Subcutaneous abdominal adipose tissue (tissue), 5 donors: ENCODE results near the gene GATM.

ENCODE experiments used
- H3K27ac ChIP-seq: one replicate; pipeline ENCODE4 v1.7.0; 2013; ENCODE audit warnings: low read depth, mild to moderate bottlenecking, inconsistent platforms, low read length, moderate library complexity
- H3K27me3 ChIP-seq, 5 donors: one replicate each; pipeline ENCODE4 v1.7.0; 2013; ENCODE audit warnings: low read length in 5 of 5, inconsistent platforms in 1 of 5; ENCODE audit not compliant: control insufficient read depth in 5 of 5, insufficient read depth in 4 of 5
- H3K36me3 ChIP-seq, 5 donors: one replicate each; pipeline ENCODE4 v1.7.0; 2013; ENCODE audit warnings: low read length in 5 of 5; ENCODE audit not compliant: control insufficient read depth in 5 of 5, insufficient read depth in 5 of 5
- H3K4me1 ChIP-seq, 5 donors: one replicate each; pipeline ENCODE4 v1.7.0; 2013; ENCODE audit warnings: low read length in 5 of 5, mild to moderate bottlenecking in 3 of 5, moderate library complexity in 1 of 5; ENCODE audit not compliant: control insufficient read depth in 5 of 5, insufficient read depth in 5 of 5
- H3K4me3 ChIP-seq, 5 donors: one replicate each; pipeline ENCODE4 v1.7.0; 2013; ENCODE audit warnings: low read length in 5 of 5, low read depth in 1 of 5
- H3K9ac ChIP-seq, 5 donors: one replicate each; pipeline ENCODE4 v1.7.0; 2013; ENCODE audit warnings: low read length in 5 of 5, mild to moderate bottlenecking in 4 of 5, moderate library complexity in 3 of 5
- H3K9me3 ChIP-seq, 5 donors: one replicate each; pipeline ENCODE4 v1.7.0; 2013; ENCODE audit warnings: low read length in 5 of 5; ENCODE audit not compliant: control insufficient read depth in 5 of 5
- donor health status: healthy.
- donor health status: healthy.
- donor health status: healthy.
- donor health status: healthy.
- donor health status: healthy.

The GATM gene

DNA sequence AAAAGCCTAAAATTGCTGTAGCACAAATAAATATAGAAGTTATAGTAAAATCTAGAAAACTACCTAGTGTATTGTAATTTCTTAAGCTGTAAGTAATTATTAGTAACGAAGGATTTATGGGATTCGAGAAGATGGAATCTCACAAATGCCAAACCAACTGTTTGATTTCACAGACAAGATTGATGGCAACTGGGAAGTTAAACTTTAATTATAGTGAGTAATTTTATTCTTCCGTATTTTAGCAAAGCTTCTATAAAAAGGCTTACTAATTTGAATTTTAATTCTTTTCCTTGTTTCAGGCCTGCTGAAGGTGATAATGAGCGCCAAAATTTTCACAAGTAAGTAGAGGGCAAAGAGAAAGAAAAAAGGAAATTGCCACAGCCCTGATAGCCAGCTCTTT, 36.6 kb downstream of the GATM start:
- H3K4me3 ChIP-seq: no peak overlapping the region
- peaks cover 0 to 6% (median 3%) of the 10 kb centered on the region in 5 donors for H3K4me1 ChIP-seq
- no peaks in the 10 kb centered on the region for H3K9me3 ChIP-seq
- no peaks in the 10 kb centered on the region for H3K27me3 ChIP-seq
- H3K9ac ChIP-seq: no peak overlapping the region
- no peak overlapping the region for H3K27ac ChIP-seq
- no peaks in the 10 kb centered on the region for H3K36me3 ChIP-seq

DNA sequence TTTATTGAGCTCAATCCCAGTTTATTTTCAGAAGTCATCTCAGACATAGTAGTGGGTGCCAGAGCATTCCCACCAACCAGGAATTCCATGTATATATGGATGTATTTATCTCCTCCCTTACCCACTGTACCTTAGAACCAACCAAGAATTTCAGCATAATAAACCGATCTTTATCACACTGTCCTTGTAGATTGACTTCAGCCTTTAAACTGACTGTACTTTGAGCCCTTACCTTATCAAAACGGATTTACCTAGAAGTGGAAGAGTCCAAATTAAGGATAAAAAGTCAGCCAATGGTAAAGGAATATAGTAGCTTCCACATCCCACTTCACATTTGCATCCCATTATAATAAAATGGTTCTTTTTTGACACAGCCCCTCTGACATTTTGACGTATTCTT, 37.9 kb downstream of the GATM start:
- Histone ChIP-seq H3K27me3 (no peaks in the 10 kb centered on the region), H3K36me3 (no peaks in the 10 kb centered on the region), H3K4me1 (no peaks in the 10 kb centered on the region)

DNA sequence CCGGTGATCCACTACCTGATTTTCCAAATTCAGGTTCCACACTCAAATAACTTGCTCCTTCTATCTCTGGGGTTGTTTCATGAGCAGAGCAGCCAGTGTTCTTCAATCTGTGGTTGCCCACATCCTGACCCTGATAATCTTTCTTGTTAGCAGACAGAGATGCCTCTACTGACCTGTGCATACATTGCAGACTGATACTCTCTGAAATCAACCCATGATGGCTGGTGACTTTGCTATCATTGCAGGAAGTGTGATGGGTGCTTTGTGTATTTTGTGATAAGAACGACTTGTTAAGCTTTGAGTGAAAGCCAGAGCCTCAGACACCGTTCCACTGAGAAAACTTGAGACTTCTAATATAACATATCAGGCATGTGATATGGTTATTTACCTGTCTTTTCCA, 39.9 kb downstream of the GATM start:
- no peak overlapping the region for H3K27ac ChIP-seq

More for the DNA sequence above, 37.9 kb downstream of the GATM start:
- H3K9me3 ChIP-seq: no peaks in the 10 kb centered on the region
- H3K9ac ChIP-seq: no peak overlapping the region
- no peak overlapping the region for H3K4me3 ChIP-seq
- H3K27ac ChIP-seq: no peak overlapping the region

DNA sequence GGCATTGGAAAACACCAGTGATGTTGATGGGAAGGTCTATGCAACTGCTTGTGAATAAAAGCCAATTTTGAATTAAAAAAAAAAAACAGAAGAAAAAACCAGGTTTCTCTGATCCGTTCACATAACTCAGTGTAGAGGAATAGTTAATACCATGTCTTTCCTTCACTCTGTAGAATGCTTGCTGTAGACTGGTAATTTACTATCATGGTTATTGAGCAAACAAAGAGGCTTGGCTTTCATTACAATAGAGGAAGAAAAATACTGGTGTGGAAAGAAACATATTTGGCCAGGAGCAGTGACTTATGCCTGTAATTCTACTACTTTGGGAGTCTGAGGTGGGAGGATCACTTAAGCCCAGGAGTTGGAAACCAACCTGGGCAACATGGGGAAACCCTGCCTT, 41.1 kb downstream of the GATM start:
- Histone ChIP-seq H3K9ac (no peak overlapping the region), H3K36me3 (no peaks in the 10 kb centered on the region), H3K4me1 (peaks cover 0 to 10% (median 5%) of the 10 kb centered on the region in 5 donors), H3K9me3 (no peaks in the 10 kb centered on the region), H3K27ac (no peak overlapping the region), H3K27me3 (peaks cover 0 to 2% (median 0%) of the 10 kb centered on the region in 5 donors), H3K4me3 (no peak overlapping the region)

More for the DNA sequence above, 39.9 kb downstream of the GATM start:
- no peaks in the 10 kb centered on the region for H3K36me3 ChIP-seq
- no peaks in the 10 kb centered on the region for H3K9me3 ChIP-seq
- no peak overlapping the region for H3K9ac ChIP-seq
- H3K27me3 ChIP-seq: no peaks in the 10 kb centered on the region
- H3K4me3 ChIP-seq: no peak overlapping the region
- H3K4me1 ChIP-seq: peaks cover 0 to 9% (median 4%) of the 10 kb centered on the region in 5 donors

DNA sequence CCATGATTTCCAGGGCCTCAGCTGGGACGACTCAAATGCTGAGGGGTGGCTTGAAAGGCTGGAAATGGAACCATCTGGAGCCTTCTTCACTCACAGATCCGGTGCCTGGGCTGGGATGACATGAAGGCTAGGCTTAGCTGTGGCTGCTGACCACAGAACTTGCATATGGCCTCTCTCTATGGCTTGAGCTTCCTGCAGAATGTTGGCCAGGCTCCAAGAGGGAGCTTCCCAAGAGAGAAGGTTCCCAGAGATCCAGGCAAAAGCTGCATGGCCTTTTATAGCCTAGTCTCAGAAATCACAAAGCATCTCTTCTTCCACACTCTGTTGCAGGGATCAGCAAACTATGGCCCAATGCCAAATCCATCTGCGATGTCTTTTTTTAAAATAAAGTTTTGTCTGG, 44.8 kb downstream of the GATM start:
- Histone ChIP-seq H3K4me1 (peaks cover 0 to 10% (median 5%) of the 10 kb centered on the region in 5 donors), H3K9ac (no peak overlapping the region), H3K27me3 (peaks cover 0 to 5% (median 0%) of the 10 kb centered on the region in 5 donors), H3K27ac (no peak overlapping the region), H3K36me3 (no peaks in the 10 kb centered on the region), H3K9me3 (no peaks in the 10 kb centered on the region), H3K4me3 (no peak overlapping the region)

DNA sequence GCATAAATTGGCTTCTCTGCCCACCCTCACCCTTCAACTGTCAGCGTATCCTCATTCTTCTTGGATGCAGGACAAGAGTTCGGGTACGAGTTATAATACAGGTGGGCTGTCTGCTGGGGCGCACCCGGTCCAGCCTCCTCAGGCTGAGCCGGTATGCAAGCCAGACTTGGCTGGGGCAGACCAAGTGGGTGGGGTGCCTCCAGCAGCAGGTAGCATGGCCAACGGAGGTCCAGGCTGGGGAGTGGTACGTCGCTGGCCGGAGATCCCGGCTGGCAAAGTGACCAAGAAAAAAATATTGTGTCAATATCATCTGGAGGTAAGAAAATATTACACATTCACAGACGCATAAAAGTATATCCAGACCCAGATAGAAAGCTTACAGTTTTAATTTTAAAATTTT, 45.6 kb downstream of the GATM start:
- Histone ChIP-seq H3K27me3 (peaks cover 0 to 5% (median 0%) of the 10 kb centered on the region in 5 donors), H3K9me3 (no peaks in the 10 kb centered on the region), H3K4me3 (no peak overlapping the region), H3K4me1 (peaks cover 0 to 10% (median 5%) of the 10 kb centered on the region in 5 donors), H3K9ac (no peak overlapping the region), H3K36me3 (no peaks in the 10 kb centered on the region), H3K27ac (no peak overlapping the region)

DNA sequence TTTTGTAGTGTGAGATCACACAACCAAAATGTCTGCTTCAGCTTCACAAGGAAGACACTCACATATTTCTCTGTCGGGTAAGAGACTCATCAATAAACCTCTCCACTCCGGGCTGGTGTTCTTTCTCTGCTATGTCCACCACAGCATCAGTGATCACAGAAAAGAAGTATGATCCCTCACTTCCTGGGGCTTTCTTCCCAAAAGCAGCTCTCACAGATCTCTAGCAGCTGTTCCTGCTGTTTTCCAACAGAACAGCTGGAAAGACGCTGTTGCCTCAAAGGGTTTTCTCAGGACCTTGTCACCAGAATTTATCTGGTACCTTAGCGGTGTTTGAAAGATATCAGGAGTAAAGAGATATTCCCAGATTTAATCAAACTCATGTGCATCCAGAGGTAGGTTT, 46.4 kb downstream of the GATM start:
- H3K9ac ChIP-seq: no peak overlapping the region
- H3K4me1 ChIP-seq: peaks cover 0 to 10% (median 5%) of the 10 kb centered on the region in 5 donors
- no peak overlapping the region for H3K27ac ChIP-seq
- H3K36me3 ChIP-seq: no peaks in the 10 kb centered on the region
- no peak overlapping the region for H3K4me3 ChIP-seq
- no peaks in the 10 kb centered on the region for H3K9me3 ChIP-seq
- H3K27me3 ChIP-seq: peaks cover 0 to 5% (median 0%) of the 10 kb centered on the region in 5 donors

DNA sequence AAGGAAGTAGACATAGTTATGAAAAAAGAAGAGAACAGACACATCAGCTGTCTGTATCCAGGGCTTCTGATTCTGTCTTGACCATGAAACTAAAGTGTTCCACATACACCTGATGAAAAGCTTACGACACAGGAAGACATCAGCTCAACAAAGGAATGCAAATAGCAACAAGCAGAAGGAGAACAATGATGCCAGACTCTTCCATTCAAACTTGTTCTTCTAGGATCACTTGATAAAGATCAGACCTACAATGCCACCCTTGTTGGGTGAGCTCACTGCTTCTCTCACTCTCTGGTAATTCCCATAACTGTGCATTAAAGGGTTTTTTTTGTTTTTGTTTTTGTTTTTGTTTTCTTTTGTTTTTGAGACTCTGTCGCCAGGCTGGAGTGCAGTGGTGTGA, 49.7 kb downstream of the GATM start:
- H3K27ac ChIP-seq: no peak overlapping the region

DNA sequence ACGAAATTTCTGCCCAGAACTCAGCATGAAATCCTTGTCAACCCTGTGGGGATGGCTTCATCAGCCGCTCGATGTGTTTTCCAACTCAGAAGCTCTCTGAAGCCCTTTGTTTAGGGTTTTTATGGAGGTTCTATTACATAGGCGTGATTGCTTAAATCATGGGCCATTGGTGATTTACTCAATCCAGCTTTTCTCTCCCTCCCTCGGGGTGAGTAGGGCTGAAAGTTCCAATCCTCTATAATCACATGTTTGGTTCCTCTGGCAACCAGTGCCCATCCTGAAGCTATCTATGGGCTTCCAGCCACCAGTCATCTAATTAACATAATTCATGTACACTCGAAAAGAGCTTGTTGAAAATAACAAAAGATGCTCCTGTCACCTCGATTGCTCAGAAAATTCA, 51.6 kb downstream of the GATM start:
- no peaks in the 10 kb centered on the region for H3K36me3 ChIP-seq
- H3K27ac ChIP-seq: no peak overlapping the region
- no peaks in the 10 kb centered on the region for H3K9me3 ChIP-seq
- no peak overlapping the region for H3K9ac ChIP-seq
- peaks cover 0 to 2% (median 0%) of the 10 kb centered on the region in 5 donors for H3K27me3 ChIP-seq
- no peak overlapping the region for H3K4me3 ChIP-seq
- no peaks in the 10 kb centered on the region for H3K4me1 ChIP-seq

More for the DNA sequence above, 49.7 kb downstream of the GATM start:
- peaks cover 0 to 5% (median 0%) of the 10 kb centered on the region in 5 donors for H3K27me3 ChIP-seq
- H3K36me3 ChIP-seq: no peaks in the 10 kb centered on the region
- peaks cover 0 to 4% (median 3%) of the 10 kb centered on the region in 5 donors for H3K4me1 ChIP-seq
- no peaks in the 10 kb centered on the region for H3K9me3 ChIP-seq
- H3K4me3 ChIP-seq: no peak overlapping the region
- no peak overlapping the region for H3K9ac ChIP-seq

DNA sequence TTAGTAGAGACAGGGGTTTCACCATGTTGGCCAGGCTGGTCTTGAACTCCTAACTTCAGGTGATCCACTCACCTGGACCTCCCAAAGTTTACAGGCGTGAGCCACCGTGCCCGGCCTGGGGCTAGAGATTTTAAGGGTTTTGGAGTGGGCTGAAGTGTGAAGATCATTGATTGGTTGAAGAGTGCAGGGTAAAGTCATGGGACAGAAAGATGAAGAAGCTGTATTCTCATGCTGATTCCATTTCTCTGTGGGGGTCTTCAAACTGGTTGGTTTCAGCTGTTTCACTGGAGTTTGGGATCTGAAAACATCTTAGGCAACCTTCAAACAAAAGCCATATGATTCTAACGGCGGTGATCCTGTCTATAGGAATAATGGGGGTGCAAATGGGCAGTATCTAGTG, 52.1 kb downstream of the GATM start:
- H3K9me3 ChIP-seq: no peaks in the 10 kb centered on the region
- no peaks in the 10 kb centered on the region for H3K4me1 ChIP-seq
- no peak overlapping the region for H3K27ac ChIP-seq
- H3K36me3 ChIP-seq: no peaks in the 10 kb centered on the region
- H3K9ac ChIP-seq: no peak overlapping the region
- no peak overlapping the region for H3K4me3 ChIP-seq
- peaks cover 0 to 2% (median 0%) of the 10 kb centered on the region in 5 donors for H3K27me3 ChIP-seq
